Renal cortical epithelial cell (primary cell): ENCODE data around the gene MGRN1. TPM values are rescaled to one million over a fixed set of nuclear protein-coding genes. Genes with fewer than 3 reads are reported as not detected.

Experiments
- DNase-seq: peaks from one replicate; pipeline ENCODE4 v3.0.0-alpha.2; 2011; ENCODE audit warnings: low read depth
- total RNA-seq: library from RNA; depleted of rRNA; stranded (reverse); fragments of >200 nt; gene quantifications from 2 replicates; pipeline ENCODE4 v1.2.3, GENCODE V29; 2014

Gene MGRN1
- total RNA-seq, 1 donor from 2014 or later = 77.4 TPM

- no peak for DNase-seq
Measured at GRCh38 chr16:4687416-4687815, 62.8 kb downstream of the MGRN1 start.

- DNase-seq = no peak
Measured at GRCh38 chr16:4687946-4688673, 63.5 kb downstream of the MGRN1 start.

- DNase-seq = no peak
Measured at GRCh38 chr16:4688674-4689045, 64.0 kb downstream of the MGRN1 start.

- DNase-seq = no peak
Measured at GRCh38 chr16:4689091-4689671, 64.6 kb downstream of the MGRN1 start.

GRCh38 chr16:4689864-4690704, 65.5 kb downstream of the MGRN1 start:
- DNase-seq = no peak

GRCh38 chr16:4690946-4691665, 66.5 kb downstream of the MGRN1 start:
- no peak for DNase-seq

GRCh38 chr16:4691666-4692412, 67.2 kb downstream of the MGRN1 start:
- no peak for DNase-seq

- DNase-seq = no peak
Measured at GRCh38 chr16:4692460-4693295, 68.1 kb downstream of the MGRN1 start.

GRCh38 chr16:4693296-4693955, 68.8 kb downstream of the MGRN1 start, which contains the start of gene NUDT16L1:
Gene NUDT16L1 (plus strand): TSS chr16:4693562. CDS start chr16:4693727, 165 bp downstream.
- peak; percentile 77 for DNase-seq

GRCh38 chr16:4693956-4694641, 69.5 kb downstream of the MGRN1 start:
- DNase-seq = peak; percentile 37

- DNase-seq = no peak
Measured at GRCh38 chr16:4694642-4695451, 70.2 kb downstream of the MGRN1 start.

GRCh38 chr16:4695473-4696171, 71.0 kb downstream of the MGRN1 start:
- DNase-seq = no peak

GRCh38 chr16:4696172-4696904, 71.7 kb downstream of the MGRN1 start:
- DNase-seq = no peak

- no peak for DNase-seq
Measured at GRCh38 chr16:4696905-4697847, 72.5 kb downstream of the MGRN1 start.

GRCh38 chr16:4697848-4698291, 73.2 kb downstream of the MGRN1 start:
- DNase-seq = no peak
